ENCODE results near the gene AJM1.
"Not testable (repeated sequence)": the region's sequence is repeated elsewhere in the genome, so short reads cannot be mapped to it uniquely, and the experiment has no call there.

Gene AJM1

GRCh38 chr9:136880651-136881050 is 38.4 kb downstream of the AJM1 start:
- H3K9me3 Mint-ChIP-seq = no peaks in the 10 kb centered on the region
- no peak for DNase-seq
- H3K36me3 Mint-ChIP-seq (ENCODE audit: low read depth) = peaks cover 22% of the 10 kb centered on the region
- no peaks in the 10 kb centered on the region for H3K27me3 Mint-ChIP-seq
- peak overlapping the region; percentile 91 for H3K27ac Mint-ChIP-seq
- peaks cover 45% of the 10 kb centered on the region for H3K4me1 Mint-ChIP-seq (ENCODE audit: low read depth)
- no peak overlapping the region for H3K4me3 Mint-ChIP-seq

GRCh38 chr9:136881691-136882108 is 39.4 kb downstream of the AJM1 start:
- no peaks in the 10 kb centered on the region for H3K9me3 Mint-ChIP-seq
- no peaks in the 10 kb centered on the region for H3K27me3 Mint-ChIP-seq
- H3K27ac Mint-ChIP-seq = peak overlapping the region; percentile 91
- DNase-seq = peak; percentile 76
- peaks cover 45% of the 10 kb centered on the region for H3K4me1 Mint-ChIP-seq (ENCODE audit: low read depth)
- peaks cover 22% of the 10 kb centered on the region for H3K36me3 Mint-ChIP-seq (ENCODE audit: low read depth)
- H3K4me3 Mint-ChIP-seq = peak overlapping the region; percentile 75

DNA sequence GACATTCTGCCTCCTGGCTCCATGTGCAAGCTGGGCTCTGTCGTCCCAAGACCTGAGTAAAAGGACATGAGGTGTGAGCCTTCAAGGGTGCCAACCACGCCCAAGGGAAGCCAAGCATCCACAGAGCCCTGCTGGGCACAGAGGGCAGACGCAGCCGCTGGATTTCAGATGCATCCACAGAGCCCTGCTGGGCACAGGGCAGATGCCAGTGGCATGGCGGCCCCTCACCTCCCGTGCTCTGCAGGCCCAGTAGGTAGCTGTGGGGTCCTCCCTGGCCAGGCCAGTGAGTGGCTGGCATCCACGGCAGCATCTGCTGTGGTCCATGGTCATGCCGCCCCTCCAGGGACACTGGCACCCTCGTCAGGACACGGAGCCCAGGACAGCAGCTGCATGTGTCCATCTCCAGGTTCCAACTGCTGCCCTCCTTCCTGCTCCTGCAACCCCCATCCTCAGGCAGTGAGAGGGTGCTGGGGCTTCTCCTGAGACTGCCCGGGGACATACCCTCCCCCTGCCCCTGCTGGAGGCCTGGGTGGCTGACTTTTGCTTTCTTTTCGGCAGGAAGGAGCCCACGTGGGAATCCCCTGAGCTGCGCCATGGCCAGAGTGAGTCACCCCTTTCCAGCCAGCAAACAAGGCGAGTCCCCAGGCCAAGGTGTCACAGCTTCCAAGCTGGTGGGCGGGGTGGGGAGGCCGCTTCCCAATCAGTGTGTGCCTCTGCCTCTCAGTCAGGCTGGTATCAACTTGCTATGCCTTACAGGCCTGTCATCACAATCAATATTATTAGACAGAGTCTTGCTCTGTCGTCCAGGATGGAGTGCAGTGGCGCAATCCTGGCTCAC is 40.0 kb downstream of the AJM1 start:
- Mint-ChIP-seq H3K36me3 (ENCODE audit: low read depth) (peaks cover 27% of the 10 kb centered on the region), H3K9me3 (no peaks in the 10 kb centered on the region), H3K4me1 (ENCODE audit: low read depth) (peaks cover 49% of the 10 kb centered on the region), H3K4me3 (peak overlapping the region; percentile 75), H3K27ac (peak overlapping the region; percentile 91), H3K27me3 (no peaks in the 10 kb centered on the region)
- peak; percentile 90 for DNase-seq

GRCh38 chr9:136882947-136883283 is 40.6 kb downstream of the AJM1 start:
- peaks cover 30% of the 10 kb centered on the region for H3K36me3 Mint-ChIP-seq (ENCODE audit: low read depth)
- not testable (repeated sequence) for H3K9me3 Mint-ChIP-seq, DNase-seq, H3K27me3 Mint-ChIP-seq
- H3K4me1 Mint-ChIP-seq (ENCODE audit: low read depth) = peaks cover 52% of the 10 kb centered on the region
- H3K4me3 Mint-ChIP-seq = peak overlapping the region; percentile 75
- peak overlapping the region; percentile 91 for H3K27ac Mint-ChIP-seq

DNA sequence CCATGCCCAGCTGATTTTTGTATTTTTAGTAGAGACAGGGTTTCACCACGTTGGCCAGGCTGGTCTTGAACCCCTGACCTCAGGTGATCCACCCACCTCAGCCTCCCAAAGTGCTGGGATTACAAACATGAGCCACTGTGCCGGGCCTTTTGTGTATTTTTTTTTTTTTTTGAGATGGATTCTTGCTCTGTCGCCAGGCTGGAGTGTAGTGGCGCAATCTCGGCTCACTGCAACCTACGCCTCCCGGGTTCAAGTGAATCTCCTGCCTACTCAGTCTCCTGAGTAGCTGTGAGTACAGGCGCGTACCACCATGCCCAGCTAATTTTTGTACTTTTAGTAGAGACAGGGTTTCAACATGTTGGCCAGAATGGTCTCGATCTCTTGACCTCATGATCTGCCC is 41.4 kb downstream of the AJM1 start:
- H3K27me3 Mint-ChIP-seq = not testable (repeated sequence)

GRCh38 chr9:136885950-136886578 is 43.8 kb downstream of the AJM1 start, which contains the start of gene TRAF2:
Gene TRAF2, plus strand, starts transcription at chr9:136886516. Its CDS starts 12,225 bp downstream, at chr9:136898741.
- Mint-ChIP-seq H3K27ac (peak within 1 kb of the TSS; percentile 95), H3K36me3 (ENCODE audit: low read depth) (peaks cover 49% of the 10 kb centered on the region), H3K4me1 (ENCODE audit: low read depth) (peaks cover 62% of the 10 kb centered on the region), H3K9me3 (no peaks in the 10 kb centered on the region), H3K27me3 (no peaks in the 10 kb centered on the region), H3K4me3 (peak within 1 kb of the TSS; percentile 97)
- peak; percentile 99 for DNase-seq

More for the DNA sequence above, 41.4 kb downstream of the AJM1 start:
- not testable (repeated sequence) for H3K4me3 Mint-ChIP-seq, DNase-seq, H3K9me3 Mint-ChIP-seq
- H3K27ac Mint-ChIP-seq = peak overlapping the region; percentile 91
- H3K36me3 Mint-ChIP-seq (ENCODE audit: low read depth) = peaks cover 30% of the 10 kb centered on the region
- H3K4me1 Mint-ChIP-seq (ENCODE audit: low read depth) = peaks cover 60% of the 10 kb centered on the region

- Mint-ChIP-seq H3K4me3 (peak overlapping the region; percentile 97), H3K27ac (peak overlapping the region; percentile 95), H3K9me3 (no peaks in the 10 kb centered on the region), H3K27me3 (no peaks in the 10 kb centered on the region), H3K4me1 (ENCODE audit: low read depth) (peaks cover 56% of the 10 kb centered on the region), H3K36me3 (ENCODE audit: low read depth) (peaks cover 57% of the 10 kb centered on the region)
- DNase-seq = peak; percentile 73
Measured at GRCh38 chr9:136886610-136887597, 44.6 kb downstream of the AJM1 start.

DNA sequence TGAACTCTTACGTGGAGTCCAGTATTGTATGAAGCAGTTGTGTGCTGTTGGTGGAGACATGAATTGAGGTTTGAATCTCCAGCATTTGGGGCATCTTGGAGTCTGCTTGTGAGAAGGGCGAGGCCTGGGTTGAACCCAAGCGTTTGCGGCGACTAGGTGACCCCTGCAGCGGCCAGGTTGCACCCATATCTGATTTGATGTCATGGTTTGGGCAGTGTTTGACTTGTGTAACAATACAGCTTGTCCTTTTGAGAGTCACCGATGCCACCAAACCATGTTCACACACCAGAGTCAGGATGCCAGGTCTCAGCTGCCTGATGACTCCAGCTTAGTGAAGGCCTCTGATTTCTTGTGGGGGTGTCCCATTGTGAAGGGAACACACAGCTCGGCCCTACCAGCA is 46.2 kb downstream of the AJM1 start:
- Mint-ChIP-seq H3K9me3 (no peaks in the 10 kb centered on the region), H3K27ac (peak overlapping the region; percentile 74), H3K4me1 (ENCODE audit: low read depth) (peaks cover 48% of the 10 kb centered on the region), H3K27me3 (no peaks in the 10 kb centered on the region), H3K36me3 (ENCODE audit: low read depth) (peaks cover 60% of the 10 kb centered on the region), H3K4me3 (peak overlapping the region; percentile 97)
- no peak for DNase-seq

- Mint-ChIP-seq H3K9me3 (no peaks in the 10 kb centered on the region), H3K4me1 (ENCODE audit: low read depth) (peaks cover 47% of the 10 kb centered on the region), H3K4me3 (no peak overlapping the region), H3K36me3 (ENCODE audit: low read depth) (peaks cover 65% of the 10 kb centered on the region), H3K27ac (no peak overlapping the region), H3K27me3 (no peaks in the 10 kb centered on the region)
- no peak for DNase-seq
Measured at GRCh38 chr9:136889858-136890257, 47.6 kb downstream of the AJM1 start.

- Mint-ChIP-seq H3K27ac (peak overlapping the region; percentile 59), H3K4me1 (ENCODE audit: low read depth) (peaks cover 45% of the 10 kb centered on the region), H3K27me3 (no peaks in the 10 kb centered on the region), H3K36me3 (ENCODE audit: low read depth) (peaks cover 63% of the 10 kb centered on the region), H3K4me3 (no peak overlapping the region), H3K9me3 (no peaks in the 10 kb centered on the region)
- DNase-seq = no peak
Measured at GRCh38 chr9:136890661-136891060, 48.4 kb downstream of the AJM1 start.
